ENCODE data around the gene DSP.

The DSP gene

DNA sequence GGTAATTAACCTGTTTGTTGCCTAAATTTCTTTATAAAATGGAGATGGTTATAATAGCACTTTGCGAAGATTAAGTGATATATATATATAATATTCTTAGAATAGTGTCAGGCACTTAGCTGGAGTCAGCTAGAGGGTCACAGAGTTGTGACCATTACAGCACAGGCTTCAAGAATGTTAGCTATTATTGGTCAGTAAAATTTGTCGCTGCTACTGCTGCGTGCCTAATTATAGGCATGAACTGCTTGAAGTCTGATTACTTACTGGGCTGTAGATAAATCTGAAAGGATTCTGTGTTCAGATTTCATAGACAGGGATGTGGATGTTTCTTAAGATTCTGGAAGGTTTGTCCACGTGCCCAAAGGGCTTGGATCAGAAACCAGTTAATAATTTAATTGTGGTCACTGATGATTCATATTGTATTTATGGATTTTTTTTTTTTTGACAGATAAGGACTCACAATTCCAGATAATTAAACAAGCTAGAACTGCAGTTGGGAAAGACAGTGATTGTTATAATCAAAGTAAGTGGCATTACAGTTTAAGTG is 53.2 kb downstream of the DSP start:
- DNase-seq: no peak

DNA sequence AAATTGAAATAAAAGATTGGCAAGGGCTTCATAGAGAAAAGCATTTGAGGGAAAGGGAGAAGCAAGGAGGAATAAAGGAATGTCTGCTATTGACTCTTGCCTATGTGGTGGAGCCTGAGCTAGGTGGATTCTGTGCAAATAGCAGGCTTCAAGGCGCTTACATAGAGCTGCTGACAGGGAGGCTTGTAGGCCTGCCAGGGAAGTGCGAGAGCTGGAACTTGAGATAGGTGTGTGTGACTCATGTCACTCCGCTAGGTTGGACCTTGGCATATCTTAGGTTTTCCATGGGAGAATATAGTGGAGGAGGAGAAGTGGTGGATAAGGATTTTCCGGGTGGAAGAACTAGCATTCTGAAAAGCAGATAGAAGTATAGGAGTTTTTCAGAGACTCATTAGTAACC is 62.5 kb downstream of the DSP start:
- DNase-seq: no peak

DNA sequence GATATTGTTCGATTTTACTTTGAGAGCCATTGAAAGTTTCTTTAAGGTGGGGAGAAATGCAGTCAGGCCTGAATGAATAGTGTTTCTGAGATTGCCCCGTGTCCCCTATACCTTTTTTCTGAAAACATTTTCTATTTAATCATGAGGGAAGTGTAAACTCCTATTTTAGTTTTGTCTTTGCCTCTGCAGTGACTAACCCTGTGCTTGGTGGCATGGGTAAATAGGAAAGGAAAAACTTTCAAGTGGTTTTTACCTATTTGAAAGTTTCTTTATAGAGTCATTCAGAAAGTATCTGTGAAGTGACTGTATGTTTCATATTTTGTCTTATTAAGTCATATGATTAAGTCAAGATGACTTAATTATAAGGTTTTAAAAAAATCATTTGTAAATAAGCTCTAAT is 63.0 kb downstream of the DSP start:
- DNase-seq: peak; percentile 58

DNA sequence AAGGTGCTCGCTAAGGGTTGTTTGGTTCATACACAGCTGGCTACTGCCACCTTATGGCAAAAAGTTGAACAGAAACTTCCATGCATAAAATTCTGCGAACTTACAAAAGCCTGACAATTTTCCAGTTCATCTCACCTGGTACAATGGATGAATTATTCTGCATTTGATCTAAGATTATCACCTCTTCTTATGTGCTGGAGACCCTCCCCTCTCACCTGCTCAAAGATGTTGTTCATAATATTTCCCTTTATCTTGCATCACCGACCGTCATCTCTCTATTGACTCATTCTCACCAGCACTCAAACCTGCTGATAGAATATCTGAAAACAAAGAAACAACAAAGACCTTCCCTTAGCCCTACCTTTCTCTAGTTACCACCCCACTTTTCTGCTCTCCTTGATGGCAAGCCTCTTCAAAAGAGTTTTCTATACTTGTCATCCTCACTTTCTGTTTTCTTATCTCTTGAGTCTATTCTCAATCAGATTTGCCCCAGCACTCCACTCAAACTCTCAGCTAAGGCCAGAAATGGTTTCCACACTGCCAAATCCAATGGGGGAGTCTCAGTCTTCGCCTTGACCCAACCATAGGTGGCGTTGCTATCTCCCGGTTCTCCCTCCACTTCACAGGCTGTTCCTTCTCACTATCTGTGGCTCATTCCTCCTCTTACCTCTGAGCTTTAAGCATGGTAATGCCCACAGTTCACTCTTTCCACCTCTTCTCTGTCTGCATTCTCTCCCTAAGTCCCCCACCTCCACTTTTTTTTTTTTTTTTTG is 74.3 kb downstream of the DSP start:
- DNase-seq: peak; percentile 52

DNA sequence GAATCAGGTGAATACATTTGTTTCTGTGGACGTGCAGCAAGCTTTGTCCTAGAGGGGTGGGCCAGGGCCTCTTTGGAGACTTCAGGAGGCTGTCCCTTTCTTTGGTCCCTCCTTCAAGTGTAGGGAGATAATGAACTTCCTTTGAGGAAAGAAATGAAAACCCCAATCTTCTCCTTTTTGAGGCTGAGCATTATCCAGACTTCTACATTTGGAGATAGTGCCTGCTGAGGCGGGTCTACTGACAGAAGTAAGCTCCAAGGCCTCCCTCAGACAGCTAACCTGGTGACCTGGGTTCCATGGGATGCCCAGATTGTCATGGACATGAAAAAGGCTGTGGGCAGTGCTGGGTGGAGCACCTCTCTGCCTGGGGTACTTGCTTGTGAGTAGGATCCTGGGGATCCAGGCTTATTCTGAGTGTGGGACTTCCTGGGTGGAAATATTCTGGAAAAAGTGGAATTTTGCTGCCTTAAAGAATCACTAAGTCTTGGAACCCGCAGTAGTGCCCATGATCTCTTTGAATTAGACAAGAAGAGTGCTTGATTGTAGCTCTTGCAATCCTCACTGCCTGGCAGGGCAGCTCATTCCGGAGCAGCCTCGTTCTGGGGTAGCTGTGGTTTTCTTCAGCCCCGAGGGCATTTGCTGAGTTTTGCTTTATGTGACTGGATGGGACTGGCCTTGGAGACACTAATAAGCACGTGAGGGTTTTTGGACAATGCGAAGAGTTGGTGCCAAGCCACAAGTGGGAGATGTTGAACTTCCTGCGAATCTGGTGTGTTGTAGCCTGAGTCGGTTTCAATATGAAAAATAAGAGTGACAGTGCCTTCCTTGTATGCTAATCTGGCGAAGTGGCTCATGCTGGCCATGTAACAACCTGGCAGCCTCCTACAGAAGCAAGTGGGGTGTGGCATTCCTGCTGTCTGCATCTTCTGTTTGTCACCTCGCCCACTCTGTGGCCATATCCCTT is 76.6 kb downstream of the DSP start:
- DNase-seq: peak; percentile 59

DNA sequence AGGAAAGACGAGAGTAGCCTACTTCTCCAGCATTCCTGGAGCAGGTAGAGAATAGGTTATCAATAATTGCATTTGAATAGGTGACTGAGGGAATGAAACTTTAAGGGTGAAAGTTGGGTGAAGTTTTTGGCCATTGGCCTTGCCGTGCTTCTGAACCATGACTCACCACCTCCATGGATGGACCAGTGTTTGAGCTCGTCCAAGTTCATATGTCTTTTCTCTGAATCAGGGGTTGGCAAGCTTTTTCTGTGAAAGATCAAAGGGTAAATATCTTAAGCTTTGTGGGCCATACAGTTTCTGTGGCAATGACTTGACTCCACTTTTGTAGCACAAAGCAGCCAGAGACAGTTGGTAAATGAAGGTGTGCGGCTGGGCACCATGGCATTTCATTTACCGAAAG is 80.3 kb downstream of the DSP start:
- no peak for DNase-seq

DNA sequence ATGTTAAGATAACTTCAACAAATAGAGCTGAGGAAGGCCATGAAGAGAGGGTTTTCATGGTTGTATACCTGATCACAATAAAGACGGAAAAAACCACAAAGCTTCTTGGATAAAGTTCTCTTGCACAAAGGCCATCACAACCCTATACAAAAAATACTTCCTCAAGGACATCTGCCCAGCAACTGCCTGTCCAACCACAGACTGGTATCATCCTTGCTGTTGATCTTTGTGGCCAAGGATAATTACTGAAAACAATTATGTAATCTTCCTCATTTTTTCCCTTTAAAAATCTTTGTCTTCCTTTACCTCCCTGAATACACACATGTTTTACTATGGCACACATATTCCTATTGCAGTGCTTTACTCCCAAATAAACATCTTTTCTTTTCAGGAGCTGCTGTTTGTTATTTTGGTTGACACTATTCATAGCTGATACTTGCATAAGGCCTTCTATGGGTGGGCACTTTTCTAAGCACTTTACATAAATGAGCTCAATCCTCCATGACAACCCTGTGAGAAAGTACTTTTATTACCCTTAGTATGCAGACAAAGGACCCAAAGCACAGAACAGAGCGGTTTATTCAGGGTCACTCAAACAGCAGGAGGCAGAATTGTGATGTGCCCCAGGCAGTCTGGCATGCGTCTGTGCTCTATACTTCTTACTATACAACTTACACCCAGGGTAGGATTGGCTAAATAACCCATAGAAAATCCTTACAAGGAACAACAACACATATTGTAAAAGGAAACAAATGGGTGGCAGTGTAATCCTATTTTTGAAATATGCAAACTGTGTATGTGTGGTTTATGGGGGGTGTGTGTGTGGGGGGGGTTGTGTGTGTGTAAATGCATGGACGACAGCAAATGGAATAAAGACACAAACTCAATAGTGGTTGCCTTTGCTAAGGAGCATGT is 83.6 kb downstream of the DSP start:
- no peak for DNase-seq

DNA sequence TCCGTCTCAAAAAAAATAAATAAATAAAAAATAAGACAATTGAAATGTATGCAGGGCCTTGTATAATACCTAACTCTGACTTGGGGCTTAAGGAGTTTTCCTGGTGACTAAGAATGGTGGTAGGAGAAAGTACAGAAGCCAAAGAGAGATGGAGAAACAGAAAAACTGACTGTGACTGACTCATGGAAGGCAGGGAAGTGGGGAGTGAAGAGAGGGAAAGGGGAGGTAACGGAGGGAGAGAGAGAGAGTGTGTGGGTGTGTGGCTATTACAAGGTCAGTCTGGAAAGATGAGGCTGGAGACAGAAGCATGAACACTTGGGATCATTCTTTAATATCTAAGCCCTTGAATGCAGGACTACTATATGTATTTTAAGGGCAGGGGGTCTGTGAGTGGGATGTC is 87.0 kb downstream of the DSP start:
- no peak for DNase-seq

DNA sequence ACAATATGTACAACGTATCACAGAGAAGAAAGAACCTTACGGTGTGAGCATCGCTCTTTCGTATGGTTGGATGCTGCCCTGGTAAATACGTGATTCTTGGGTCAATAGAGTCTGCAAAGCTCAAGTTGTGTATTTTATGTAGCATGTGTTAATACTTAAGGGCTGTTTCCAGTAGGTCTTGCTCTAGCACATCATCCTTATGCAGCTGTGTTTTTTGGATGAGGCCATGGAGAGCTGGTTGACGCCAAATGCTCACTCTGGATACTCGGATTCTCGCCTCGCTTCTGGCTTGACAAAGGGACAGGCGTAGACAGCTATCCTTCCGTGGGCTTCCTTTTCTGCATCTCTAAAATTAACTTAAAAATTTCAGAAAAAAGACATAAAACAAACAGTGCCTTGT is 87.4 kb downstream of the DSP start:
- DNase-seq: no peak

DNA sequence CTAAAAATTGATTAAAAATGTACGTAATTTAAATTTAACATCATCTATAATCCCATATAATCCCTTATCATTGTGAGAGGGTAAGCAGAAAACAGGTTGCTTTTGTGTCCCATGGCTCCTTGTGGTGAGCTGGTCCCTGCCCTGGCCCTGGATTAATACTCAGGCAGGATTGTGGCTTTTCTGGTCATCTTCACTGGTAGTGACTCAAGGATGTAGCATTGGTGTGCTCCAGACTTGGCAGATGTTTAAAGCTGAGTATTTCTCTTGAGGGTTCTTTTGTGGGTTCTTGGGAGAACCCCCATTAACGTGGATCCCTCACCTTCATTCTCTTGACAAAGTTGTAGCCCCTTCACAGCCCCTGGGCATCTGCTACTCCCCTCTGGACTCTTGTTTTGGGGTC is 87.8 kb downstream of the DSP start:
- no peak for DNase-seq

DNA sequence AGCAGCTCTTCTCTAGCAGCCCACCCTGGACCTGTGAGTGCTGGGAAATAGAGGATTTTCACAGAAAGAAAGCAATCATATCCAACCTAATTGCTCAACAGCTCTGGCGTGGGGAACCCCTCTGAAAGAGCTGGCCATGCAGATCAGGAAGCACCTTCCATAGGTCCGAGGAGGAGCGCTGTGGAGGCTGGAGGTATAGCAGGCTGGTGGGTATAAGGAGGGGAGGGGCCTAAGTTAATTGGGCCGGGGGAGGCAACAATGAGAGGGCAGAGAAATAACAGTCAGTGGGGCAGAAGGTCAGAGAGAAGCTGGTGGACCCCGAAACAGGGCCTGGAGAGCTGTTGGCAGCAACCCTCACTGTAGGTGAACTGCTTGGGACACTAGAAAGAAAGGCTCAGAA is 89.3 kb downstream of the DSP start:
- DNase-seq: no peak

DNA sequence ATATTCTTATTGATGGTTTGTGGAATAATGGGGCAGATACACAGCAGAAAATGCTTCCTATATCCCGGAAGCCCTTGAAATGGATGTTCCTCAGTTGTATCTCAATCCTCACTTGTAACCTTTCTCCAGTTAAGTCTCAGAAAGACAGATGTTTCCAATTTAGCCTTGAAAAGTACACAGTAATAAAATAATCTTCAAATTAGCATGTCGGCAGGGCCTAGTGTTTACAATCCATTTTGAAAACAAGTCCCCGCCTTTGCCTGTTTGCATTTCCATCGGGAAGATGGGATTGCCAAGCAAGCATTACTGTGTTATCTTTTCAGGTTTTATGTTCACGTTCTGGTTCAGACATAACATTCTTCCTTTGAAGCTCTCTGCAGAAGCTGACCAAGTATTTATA is 90.0 kb downstream of the DSP start:
- DNase-seq: no peak

DNA sequence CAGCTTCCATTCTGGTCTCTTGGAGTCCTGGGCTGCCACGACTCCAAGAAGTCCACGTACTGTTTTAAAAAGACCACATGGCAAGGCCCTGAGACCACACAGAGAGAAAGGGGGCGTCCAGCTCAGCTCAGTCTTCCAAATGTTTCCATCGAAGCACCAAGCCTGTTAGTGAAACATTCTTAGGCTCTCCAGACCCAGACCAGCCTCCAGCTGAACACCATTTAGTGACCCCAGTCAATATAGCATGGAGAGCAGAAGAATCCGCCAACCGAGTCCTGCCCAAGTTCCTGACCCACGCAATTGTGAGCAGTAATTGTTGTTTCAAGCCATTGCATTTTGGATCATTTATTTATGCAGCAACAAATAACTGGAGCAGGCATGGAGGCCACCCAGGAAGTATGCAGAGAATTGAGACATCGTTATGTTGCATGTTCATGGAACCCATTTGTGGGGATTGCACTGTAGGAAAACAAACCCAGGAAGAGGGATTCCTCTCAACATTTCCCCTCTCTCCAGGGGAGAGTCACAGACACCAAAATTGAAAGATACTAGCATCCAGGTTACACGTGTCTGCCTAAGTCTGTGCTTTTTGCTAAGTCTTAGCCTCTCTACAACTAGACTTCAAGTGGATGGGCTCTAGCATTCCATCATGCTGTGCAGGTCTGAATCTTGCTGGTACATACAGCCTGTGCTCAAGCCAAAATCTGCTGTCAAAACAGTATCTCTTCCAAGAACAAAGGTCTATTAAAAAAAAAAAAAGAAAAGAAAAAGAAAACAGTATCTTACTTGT is 91.2 kb downstream of the DSP start:
- no peak for DNase-seq

DNA sequence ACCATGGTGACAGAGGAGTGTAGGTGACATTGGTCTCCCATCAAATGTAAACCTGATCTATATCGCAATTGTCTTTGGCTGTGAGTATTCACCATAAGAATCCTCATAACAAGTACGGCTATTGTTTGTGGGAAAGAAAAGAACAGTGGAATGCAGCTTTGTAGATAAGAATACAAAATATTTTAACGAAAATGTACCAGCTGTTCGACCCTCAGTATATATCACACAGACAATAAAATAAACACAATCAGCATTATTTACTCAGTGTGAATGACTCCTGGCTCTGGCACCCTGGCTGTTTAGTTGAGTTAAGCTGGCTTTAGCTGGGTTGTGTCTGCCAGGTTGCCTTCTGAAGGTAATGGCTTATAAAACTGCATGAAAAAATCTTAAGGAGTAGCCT is 91.9 kb downstream of the DSP start:
- DNase-seq: no peak

DNA sequence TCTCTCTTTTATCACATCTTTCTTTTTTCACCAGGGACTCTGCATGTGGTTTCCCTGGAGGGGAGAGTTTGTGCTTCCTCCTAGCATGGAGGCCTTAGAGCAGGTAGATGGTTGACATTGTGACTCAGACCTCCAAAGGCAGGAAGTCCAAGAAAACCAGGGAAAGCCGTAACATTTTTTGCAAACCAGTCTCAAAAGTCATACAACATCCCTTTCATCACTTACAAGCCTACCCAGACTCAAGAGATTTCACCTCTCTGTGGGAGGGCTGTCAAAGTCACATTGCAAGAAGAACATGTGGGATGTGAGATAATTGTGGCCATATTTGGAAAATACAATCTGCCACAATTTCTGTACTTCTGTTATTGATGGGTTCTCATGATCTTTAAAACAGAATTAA is 94.7 kb downstream of the DSP start:
- DNase-seq: no peak

Data from activated CD4-positive, alpha-beta T cell treated with anti-CD3 and anti-CD28 coated beads, Interleukin-2, amount 50 U/mL, for 16 hours (primary cell).